Hindlimb muscle (tissue), 1 donor: ENCODE data around the gene CREB5. TPM values are rescaled to one million over a fixed set of nuclear protein-coding genes. Genes with fewer than 3 reads are reported as not detected.

Experiments
- DNase-seq: peaks from one replicate; pipeline ENCODE4 v3.0.0-alpha.2; 2013
- polyA plus RNA-seq: library from polyadenylated mRNA; unstranded; fragments of 120-200 nt; gene quantifications from one replicate; pipeline ENCODE4 v1.2.1, GENCODE V29; 2013; ENCODE audit not compliant: insufficient read length

CREB5 gene
- polyA plus RNA-seq, 1 donor, result 24.4 TPM

- no peak for DNase-seq
Observed at GRCh38 chr7:28688651-28689050, 276.3 kb downstream of the CREB5 start.

GRCh38 chr7:28695300-28696295, 283.3 kb downstream of the CREB5 start:
- DNase-seq, result no peak

GRCh38 chr7:28697913-28698563, 285.7 kb downstream of the CREB5 start:
- DNase-seq, result no peak

GRCh38 chr7:28698840-28699239, 286.5 kb downstream of the CREB5 start:
- DNase-seq, result no peak

DNA sequence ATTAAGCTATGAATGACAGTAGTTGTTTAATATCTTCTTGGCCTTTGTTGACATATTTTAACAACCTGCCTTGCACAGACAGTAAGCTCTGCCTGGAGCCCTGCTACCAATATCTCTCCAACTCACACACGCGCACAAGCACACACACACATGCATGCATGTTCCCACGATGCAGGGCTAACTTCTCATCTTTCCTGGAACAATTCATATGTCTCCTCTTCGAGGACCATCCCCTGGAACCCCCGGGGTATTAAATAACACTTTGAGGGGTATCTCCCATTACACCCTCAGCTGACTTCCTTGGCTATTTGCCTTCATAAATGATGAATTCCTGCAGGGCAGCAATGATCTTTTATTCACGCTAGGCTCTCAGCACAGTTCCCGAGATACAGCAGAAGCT, 287.8 kb downstream of the CREB5 start:
- DNase-seq, result no peak

DNA sequence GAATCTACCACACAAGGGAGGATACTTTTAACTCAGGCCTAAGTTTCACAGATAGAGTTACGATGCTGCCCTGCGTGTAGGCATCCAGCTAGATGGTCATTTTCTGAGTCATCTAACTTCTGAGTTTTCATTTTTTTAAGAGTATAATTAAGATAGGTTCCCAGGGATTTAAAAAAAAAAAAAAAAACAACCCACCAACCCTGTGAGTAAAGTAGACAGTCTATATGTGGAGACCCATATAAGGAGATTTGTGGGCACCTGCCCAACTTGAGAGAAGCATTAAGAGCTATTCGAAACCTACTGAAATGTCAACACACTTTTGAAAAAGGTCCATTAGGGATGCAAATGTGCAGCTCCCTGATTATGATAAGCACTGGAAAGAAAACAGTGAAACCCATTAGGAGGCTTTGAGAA, 288.5 kb downstream of the CREB5 start:
- DNase-seq, result no peak

DNA sequence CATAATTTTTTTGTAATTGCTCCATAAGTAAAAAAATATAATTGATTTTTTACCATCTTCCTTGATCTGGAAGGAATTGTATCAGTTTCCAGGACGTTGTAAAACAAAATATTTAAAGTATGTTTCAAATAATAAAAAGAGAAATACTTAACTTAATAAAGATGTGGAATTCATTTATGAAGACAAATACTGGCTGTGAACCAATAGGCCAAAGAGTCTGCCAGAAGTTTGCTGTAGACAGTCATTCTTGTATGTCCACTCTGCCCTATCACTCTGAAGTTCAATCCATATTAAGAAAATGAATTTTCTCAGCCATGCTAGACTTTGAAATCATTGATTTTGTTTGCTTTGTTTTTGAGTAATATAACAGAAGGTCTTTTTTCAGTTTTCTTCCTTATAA, 289.4 kb downstream of the CREB5 start:
- no peak for DNase-seq

DNA sequence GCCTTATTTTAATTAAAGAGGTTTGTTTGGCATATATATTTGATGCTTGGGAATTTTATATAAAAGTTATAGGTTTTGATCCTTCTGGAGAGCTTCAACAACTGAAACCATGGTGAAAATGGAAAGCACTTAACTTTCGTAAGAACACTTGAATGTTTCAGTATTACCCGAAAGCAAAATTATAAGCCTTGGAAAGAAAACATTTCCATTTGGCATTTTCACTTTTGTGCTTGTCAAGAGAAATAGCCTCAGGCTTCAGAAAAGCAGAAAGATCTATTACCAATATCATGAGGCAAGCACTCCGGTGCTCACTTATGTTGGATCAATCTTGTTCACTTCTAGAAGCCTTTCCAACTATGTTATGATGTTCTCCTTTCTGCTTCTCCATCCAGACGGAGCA, 289.9 kb downstream of the CREB5 start:
- DNase-seq, result no peak

DNA sequence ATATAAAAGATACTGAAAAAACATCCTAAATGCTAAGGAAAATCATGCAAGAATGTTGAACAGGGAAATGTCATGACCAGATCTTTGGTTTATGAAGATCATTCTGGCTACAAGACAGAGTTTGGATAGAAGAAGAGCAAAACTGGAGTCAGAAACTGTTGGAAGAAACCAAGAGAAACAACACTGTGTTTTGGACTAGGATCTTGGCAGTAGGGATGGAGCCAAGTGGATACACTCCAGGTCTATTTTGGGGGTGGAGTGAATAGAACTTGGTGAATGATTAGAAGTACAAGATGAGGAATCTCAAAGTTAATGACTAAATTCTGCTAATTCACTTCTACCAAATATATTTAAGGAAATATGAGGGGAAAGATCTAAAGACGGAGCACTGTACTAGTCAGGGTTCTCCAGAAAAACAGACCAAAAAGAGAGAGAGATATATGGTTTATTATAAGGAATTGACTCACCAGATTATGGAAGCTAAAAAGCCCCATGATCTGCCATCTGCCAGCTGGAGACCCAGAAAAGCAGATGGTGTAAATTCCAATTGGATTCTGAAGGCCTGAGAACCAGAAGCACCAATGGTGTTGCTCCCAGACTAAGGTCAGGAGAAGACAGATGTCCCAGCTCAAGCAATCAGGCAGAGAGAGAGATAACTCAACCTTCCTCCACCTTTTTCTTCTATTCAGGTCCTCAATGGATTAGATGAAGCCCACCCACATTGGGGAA, 290.9 kb downstream of the CREB5 start:
- DNase-seq, result no peak

GRCh38 chr7:28704706-28705105, 292.4 kb downstream of the CREB5 start:
- no peak for DNase-seq

DNA sequence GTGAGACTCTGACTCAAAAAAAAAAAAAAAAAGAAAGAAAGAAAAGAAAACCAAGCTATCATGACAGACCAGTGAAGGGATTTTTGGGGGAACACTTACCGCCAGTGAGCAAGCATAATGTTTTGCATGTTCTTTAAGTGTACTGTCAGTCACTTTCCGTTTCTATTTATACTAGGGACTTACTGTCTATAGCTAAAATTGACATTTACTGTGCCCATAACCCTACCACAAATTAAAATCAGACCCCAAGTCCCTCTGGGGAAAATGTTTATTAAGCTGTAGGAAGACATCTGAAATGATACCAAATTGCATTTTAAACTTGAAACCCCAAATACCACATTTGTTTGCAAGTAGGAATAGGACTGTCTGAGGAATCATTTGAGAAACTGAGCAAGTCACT, 293.0 kb downstream of the CREB5 start:
- no peak for DNase-seq

DNA sequence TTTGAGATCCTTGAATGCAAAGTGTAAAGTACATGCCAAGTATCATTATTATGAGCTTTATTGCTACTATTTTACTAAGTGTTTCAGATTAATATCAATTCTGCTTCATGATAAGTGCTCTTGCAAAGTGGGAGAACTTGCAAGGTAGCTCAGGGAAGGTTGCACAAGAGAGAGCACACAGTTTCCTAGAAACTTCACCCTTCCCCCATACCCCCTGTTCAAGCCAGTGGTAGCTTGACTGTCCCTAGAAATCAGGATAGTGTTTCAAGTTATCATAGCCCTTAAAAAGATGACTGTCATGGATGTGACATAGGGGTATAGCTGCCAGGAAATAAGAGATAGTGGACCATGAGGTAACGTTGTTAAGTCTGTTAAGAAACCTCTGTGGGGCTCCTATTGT, 294.3 kb downstream of the CREB5 start:
- no peak for DNase-seq

DNA sequence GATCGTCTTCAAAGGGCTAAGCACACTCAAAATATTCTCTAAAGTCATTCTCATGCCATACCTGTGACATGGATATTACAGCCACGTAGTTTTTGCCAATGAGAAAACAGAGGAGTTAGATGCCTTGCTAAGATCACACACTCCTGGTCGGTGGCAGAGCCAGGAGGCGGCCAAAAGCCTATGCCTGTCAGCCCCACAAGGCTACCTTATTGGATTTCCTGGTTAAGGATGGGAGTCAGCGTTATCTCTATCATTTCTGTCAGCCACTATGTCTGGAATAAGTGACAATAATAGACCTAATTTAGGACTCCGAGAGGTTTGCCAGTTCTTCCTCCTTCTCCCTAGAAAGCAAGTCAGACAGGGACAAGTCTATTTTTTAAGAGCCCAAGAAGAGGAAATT, 295.0 kb downstream of the CREB5 start:
- DNase-seq, result no peak

DNA sequence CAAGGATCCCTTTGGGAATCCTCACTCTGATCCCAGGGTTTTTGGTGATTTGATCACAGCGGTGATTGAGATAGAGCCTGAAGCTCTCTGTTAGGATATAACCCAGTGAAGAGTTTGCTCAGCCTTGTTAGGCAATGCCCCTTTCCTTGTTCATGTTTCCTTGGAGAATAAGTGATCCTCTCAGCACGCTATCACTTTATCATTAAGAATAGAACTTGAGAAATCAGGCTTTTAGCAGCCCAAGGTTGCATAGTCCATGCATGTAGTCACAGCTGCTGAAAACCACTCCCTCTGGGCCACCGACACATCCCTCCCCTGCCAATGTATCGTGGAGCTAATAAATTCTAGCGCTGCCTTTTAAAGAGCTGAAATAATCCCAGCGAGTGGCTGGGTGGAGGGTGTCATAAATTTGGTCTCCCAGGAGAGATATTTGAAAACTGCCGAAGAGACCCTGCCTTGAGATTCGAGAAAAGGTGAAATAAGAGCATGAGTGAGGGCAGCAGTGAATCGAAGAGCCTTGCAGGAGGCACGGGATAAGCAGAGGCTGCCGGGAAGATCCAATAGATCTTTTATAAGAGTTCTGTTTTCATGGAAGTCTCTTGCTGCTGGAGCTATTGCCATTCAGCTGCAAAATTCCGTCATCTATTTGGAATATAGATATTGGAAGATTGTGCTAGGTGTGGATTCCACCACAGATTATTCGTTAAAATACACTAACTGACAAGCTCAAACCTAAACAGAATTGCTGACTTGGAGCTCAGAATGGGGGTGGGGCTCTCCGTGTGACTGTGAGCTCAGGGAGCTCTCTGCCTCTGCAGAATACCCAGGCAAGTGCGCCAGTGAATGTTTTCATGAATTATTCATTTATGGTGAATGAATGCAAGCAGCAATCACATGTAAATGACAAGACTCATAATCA, 296.0 kb downstream of the CREB5 start:
- peak; percentile 71 for DNase-seq

GRCh38 chr7:28709748-28710147, 297.4 kb downstream of the CREB5 start:
- DNase-seq, result no peak

DNA sequence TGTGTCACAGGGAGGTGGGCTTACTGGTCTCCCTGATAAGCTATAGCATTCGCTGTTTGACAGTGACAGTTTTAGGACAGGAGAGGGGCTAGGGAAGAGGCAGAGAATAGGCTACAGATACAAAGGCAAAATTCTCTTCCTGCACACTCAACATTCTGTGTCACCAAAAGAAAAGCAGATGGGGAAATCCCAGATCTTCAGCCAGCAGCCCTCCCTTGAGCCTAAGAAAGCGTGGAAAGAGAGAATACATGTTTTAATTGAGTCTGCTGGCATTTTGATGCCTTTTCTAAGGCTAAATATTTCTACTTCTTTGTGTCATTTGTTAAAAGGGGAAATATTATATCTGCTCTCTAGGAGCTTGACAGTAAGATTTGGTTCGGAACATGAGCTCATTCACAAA, 298.8 kb downstream of the CREB5 start:
- DNase-seq, result no peak

GRCh38 chr7:28714459-28715120, 302.3 kb downstream of the CREB5 start:
- DNase-seq, result no peak

GRCh38 chr7:28717445-28718054, 305.2 kb downstream of the CREB5 start:
- DNase-seq, result no peak

GRCh38 chr7:28718055-28718481, 305.8 kb downstream of the CREB5 start:
- DNase-seq, result no peak

DNA sequence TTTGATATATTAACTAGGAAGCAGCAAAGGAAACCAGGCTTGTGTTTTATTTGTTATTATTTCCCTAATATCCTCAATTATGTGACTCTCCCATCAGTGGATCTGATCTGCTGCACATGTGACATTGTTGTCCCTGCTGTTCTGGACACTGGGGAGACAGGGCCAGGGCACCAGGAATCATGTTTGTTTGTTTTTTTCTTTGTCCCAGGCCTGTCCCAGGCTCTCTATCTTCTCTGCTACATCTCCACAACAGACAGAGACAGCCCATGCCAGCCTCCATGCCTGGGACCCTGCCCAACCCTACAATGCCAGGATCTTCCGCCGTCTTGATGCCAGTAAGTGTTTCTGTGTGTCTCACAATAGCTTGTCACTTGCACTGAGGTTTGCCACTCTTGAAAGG, 306.2 kb downstream of the CREB5 start:
- DNase-seq, result no peak

GRCh38 chr7:28722684-28723083, 310.4 kb downstream of the CREB5 start:
- no peak for DNase-seq
